ENCODE measurements around the gene MRTFA.

MRTFA gene

DNA sequence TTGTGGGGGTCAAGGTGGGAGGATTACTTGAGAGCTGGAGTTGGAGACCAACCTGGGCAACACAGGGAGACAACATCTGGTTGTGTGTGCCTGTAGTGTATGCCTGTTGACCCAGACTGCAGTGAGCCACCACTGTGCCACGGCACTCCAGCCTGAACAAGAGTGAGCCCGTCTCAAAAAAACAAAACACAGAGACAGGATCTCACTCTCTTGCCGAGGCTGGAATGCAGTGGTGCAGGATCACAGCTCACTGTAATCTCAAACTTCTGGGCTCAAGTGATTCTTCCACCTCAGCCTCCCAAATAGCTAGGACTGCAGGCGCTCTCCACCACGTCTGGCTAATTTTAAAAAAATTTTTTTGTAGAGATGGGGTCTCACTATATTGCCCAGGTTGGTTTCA, 153.6 kb downstream of the MRTFA start:
- no peak for DNase-seq (ENCODE audit: extremely low read depth, insufficient read length)
- Histone ChIP-seq H3K4me3 (replicated peaks; ENCODE audit: low read depth, low read length) (no peak overlapping the region), H3K27me3 (replicated peaks; ENCODE audit: control insufficient read depth, insufficient read depth, low read length) (no peaks in the 10 kb centered on the region), H3K36me3 (ENCODE audit: control insufficient read depth, insufficient read depth, low read length) (no peaks in the 10 kb centered on the region; the same call in 1 of the 2 replicates)
- TF ChIP-seq, protein P1, sequence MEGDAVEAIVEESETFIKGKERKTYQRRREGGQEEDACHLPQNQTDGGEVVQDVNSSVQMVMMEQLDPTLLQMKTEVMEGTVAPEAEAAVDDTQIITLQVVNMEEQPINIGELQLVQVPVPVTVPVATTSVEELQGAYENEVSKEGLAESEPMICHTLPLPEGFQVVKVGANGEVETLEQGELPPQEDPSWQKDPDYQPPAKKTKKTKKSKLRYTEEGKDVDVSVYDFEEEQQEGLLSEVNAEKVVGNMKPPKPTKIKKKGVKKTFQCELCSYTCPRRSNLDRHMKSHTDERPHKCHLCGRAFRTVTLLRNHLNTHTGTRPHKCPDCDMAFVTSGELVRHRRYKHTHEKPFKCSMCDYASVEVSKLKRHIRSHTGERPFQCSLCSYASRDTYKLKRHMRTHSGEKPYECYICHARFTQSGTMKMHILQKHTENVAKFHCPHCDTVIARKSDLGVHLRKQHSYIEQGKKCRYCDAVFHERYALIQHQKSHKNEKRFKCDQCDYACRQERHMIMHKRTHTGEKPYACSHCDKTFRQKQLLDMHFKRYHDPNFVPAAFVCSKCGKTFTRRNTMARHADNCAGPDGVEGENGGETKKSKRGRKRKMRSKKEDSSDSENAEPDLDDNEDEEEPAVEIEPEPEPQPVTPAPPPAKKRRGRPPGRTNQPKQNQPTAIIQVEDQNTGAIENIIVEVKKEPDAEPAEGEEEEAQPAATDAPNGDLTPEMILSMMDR (IDR thresholded peaks at IDR 0.05; ENCODE audit: insufficient read depth, low read length, poor library complexity, severe bottlenecking), result no peak

DNA sequence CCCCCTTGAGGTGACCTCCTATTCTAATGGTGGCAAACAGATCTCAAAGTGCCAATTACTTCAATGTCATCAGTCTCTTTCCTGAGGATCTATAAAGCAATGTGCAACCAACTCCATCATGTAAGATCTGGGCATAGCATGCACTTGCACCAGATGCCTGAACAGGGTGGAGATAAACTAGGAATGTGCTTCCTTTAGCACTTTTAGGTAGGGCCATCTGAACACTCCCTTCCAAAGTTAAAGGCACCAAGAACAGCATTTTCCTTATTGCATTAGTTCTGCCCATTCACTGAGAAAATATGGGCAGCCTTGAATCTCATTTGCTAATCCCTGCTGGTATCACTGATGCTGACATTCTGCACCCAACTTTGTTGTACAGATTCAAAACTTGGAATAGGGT, 154.1 kb downstream of the MRTFA start:
- Histone ChIP-seq H3K27me3 (replicated peaks; ENCODE audit: control insufficient read depth, insufficient read depth, low read length) (no peaks in the 10 kb centered on the region), H3K4me3 (replicated peaks; ENCODE audit: low read depth, low read length) (no peak overlapping the region), H3K36me3 (ENCODE audit: control insufficient read depth, insufficient read depth, low read length) (no peaks in the 10 kb centered on the region; the same call in 1 of the 2 replicates)
- DNase-seq (ENCODE audit: extremely low read depth, insufficient read length), result no peak
- TF ChIP-seq, protein P1 (IDR thresholded peaks at IDR 0.05; ENCODE audit: insufficient read depth, low read length, poor library complexity, severe bottlenecking), result no peak

DNA sequence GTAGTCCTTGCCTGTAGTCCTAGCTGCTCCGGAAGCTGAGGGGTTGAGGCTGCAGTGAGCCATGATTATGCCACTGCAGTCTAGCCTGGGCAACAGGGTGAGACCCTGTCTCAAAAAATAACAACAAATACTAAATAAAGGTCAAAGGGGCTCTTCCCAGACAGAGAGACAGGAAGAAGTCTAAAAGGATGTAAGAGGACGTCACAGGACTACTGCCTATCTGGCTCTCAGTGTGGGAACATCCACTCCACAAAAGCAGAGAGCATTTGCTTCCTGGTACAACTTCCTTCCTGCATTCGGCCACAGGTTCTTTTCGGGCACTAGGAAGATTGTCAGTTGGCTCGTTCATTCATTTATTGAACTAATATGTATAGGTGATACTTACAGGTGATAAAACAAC, 155.5 kb downstream of the MRTFA start:
- DNase-seq (ENCODE audit: extremely low read depth, insufficient read length), result no peak
- H3K27me3 ChIP-seq (replicated peaks; ENCODE audit: control insufficient read depth, insufficient read depth, low read length), result no peaks in the 10 kb centered on the region
- TF ChIP-seq, protein P1 (IDR thresholded peaks at IDR 0.05; ENCODE audit: insufficient read depth, low read length, poor library complexity, severe bottlenecking), result no peak

DNA sequence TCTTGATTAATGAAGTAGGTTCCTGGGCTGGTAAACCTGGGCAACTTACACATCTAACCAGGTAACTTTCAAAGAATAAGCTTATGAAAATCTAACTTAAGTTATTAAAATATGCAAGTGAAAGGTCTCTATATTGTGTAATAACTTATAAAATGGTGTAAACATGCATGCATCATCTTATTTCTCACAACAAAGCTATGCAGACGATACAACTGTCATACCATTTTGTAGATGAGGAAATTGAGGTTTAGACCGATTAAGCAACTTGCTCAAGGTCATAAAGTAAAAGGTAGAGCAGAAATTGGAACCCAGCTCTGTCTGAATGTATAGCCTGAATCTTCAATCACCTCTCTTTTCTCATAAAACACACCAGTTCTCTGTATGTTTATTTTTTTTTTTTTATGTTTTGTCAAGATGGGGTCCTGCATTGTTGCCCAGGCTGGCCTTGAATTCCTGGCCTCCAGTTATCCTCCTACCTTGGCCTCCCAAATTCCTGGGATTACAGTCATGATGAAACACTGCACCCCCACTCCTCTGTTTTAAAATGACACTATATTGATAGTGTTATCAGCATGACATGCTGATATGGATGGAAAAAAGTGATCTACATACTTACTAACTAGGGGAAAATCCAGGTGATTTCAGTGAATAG, 156.5 kb downstream of the MRTFA start:
- Histone ChIP-seq H3K4me3 (replicated peaks; ENCODE audit: low read depth, low read length) (no peak overlapping the region), H3K36me3 (ENCODE audit: control insufficient read depth, insufficient read depth, low read length) (no peaks in the 10 kb centered on the region; the same call in 1 of the 2 replicates), H3K27me3 (replicated peaks; ENCODE audit: control insufficient read depth, insufficient read depth, low read length) (no peaks in the 10 kb centered on the region)
- no peak for DNase-seq (ENCODE audit: extremely low read depth, insufficient read length)
- TF ChIP-seq, protein P1 (IDR thresholded peaks at IDR 0.05; ENCODE audit: insufficient read depth, low read length, poor library complexity, severe bottlenecking), result no peak

More for the DNA sequence above, 155.5 kb downstream of the MRTFA start:
- no peaks in the 10 kb centered on the region; the same call in 1 of the 2 replicates for H3K36me3 ChIP-seq (ENCODE audit: control insufficient read depth, insufficient read depth, low read length)
- H3K4me3 ChIP-seq (replicated peaks; ENCODE audit: low read depth, low read length), result no peak overlapping the region

- Histone ChIP-seq H3K27me3 (replicated peaks; ENCODE audit: control insufficient read depth, insufficient read depth, low read length) (no peaks in the 10 kb centered on the region), H3K4me3 (replicated peaks; ENCODE audit: low read depth, low read length) (no peak overlapping the region), H3K36me3 (ENCODE audit: control insufficient read depth, insufficient read depth, low read length) (no peaks in the 10 kb centered on the region; the same call in 1 of the 2 replicates)
- DNase-seq (ENCODE audit: extremely low read depth, insufficient read length), result no peak
- TF ChIP-seq, protein P1 (IDR thresholded peaks at IDR 0.05; ENCODE audit: insufficient read depth, low read length, poor library complexity, severe bottlenecking), result no peak
Measured at GRCh38 chr22:40479126-40479800, 157.3 kb downstream of the MRTFA start.

Measured in GM06990 (cell line).